ENCODE measurements around the gene FKBP15. TPM values are rescaled to one million over a fixed set of nuclear protein-coding genes. Genes with fewer than 3 reads are reported as not detected.

The FKBP15 gene
- polyA plus RNA-seq, 1 of the 3 experiments (the other 2 are of a cell fraction): 13.9 TPM

GRCh38 chr9:113254991-113255390 lies 33.9 kb upstream of the FKBP15 start:
- peaks cover 0 to 15% of the 10 kb centered on the region in 2 experiments; a peak in 1 of 4 replicates for H3K4me1 ChIP-seq (ENCODE audit: control insufficient read depth in 1 of 2, insufficient read depth in 2 of 2, low read depth in 1 of 2, low read length in 1 of 2)
- no peak overlapping the region for H3K4me2 ChIP-seq
- no peaks in the 10 kb centered on the region for H4K20me1 ChIP-seq (ENCODE audit: insufficient read depth)
- peaks cover 19 to 22% of the 10 kb centered on the region in 2 experiments for H3K36me3 ChIP-seq (replicated peaks in 1 of 2; ENCODE audit: control insufficient read depth in 1 of 2, insufficient read depth in 2 of 2, low read length in 1 of 2)
- no peaks in the 10 kb centered on the region for H3K9me3 ChIP-seq
- no peak overlapping the region for H3K4me3 ChIP-seq (ENCODE audit: low read depth in 2 of 2, low read length in 1 of 2)
- H3K9me2 ChIP-seq: no peaks in the 10 kb centered on the region
- ChIA-PET POLR2A (interaction anchor here (2.5 kb wide), 1 partner anchor 33 kb away, joined by 15 read pairs; the partner anchor contains the start of genes FKBP15 and SLC31A1), CTCF (interaction anchor here (1.4 to 2.9 kb wide), 3 partner anchors 19 to 142 kb away, joined by 3 to 16 read pairs (median 7); partner anchors contain the start of genes CDC26 and PRPF4)
- peak overlapping the region in 1 of 2 experiments; percentile 91; a peak in 2 of 4 replicates for H3K27ac ChIP-seq (ENCODE audit: low read depth in 2 of 2, low read length in 1 of 2)
- peak; percentile 55 for DNase-seq
- H3K27me3 ChIP-seq (ENCODE audit: insufficient read depth): no peaks in the 10 kb centered on the region
- 35% methylated on average over 1 of the region's 1 CpG for WGBS (ENCODE audit: low lambda C conversion rate)
- no peak overlapping the region for H3K9ac ChIP-seq
- H2AFZ ChIP-seq (ENCODE audit: low read depth): no peak overlapping the region
- TF ChIP-seq EP300 (IDR thresholded peaks at IDR 0.05; ENCODE audit: borderline replicate concordance in 1 of 2, low read depth in 1 of 2, low read length in 1 of 2) (peak in 1 of 2 experiments; percentile 95; a peak in 2 of 4 replicates), TCF12 (IDR thresholded peaks at IDR 0.05) (peak; percentile 41), TEAD4 (IDR thresholded peaks at IDR 0.05; ENCODE audit: borderline replicate concordance, insufficient read depth) (peak; percentile 63; the same call in 1 of the 2 replicates), EZH2phosphoT487 (IDR thresholded peaks at IDR 0.05; ENCODE audit: borderline replicate concordance, low read depth) (no peak), FOXJ3 (CRISPR knock-in tag; IDR thresholded peaks at IDR 0.05) (peak; percentile 67), GATA2 (CRISPR knock-in tag; IDR thresholded peaks at IDR 0.05) (peak; percentile 91), USF2 (IDR thresholded peaks at IDR 0.05; ENCODE audit: borderline replicate concordance, low read depth, low read length) (no peak), RCOR1 (IDR thresholded peaks at IDR 0.05; ENCODE audit: low read length) (peak; percentile 91; the same call in 1 of the 2 replicates)
- H3K79me2 ChIP-seq (ENCODE audit: insufficient read depth): no peaks in the 10 kb centered on the region
- H3F3A ChIP-seq (replicated peaks; ENCODE audit: insufficient read depth): no peaks in the 10 kb centered on the region

GRCh38 chr9:113250807-113251206 lies 29.7 kb upstream of the FKBP15 start:
- Histone ChIP-seq H3K9me3 (no peaks in the 10 kb centered on the region), H4K20me1 (ENCODE audit: insufficient read depth) (no peaks in the 10 kb centered on the region), H3K9ac (no peak overlapping the region), H3K27ac (ENCODE audit: low read depth in 2 of 2, low read length in 1 of 2) (no peak overlapping the region), H3K9me2 (no peaks in the 10 kb centered on the region), H3F3A (replicated peaks; ENCODE audit: insufficient read depth) (no peaks in the 10 kb centered on the region), H3K4me1 (ENCODE audit: control insufficient read depth in 1 of 2, insufficient read depth in 2 of 2, low read depth in 1 of 2, low read length in 1 of 2) (peaks cover 0 to 12% of the 10 kb centered on the region in 2 experiments; a peak in 1 of 4 replicates), H3K79me2 (ENCODE audit: insufficient read depth) (no peaks in the 10 kb centered on the region), H3K36me3 (replicated peaks in 1 of 2; ENCODE audit: control insufficient read depth in 1 of 2, insufficient read depth in 2 of 2, low read length in 1 of 2) (peaks cover 0 to 8% of the 10 kb centered on the region in 2 experiments), H3K27me3 (ENCODE audit: insufficient read depth) (no peaks in the 10 kb centered on the region), H2AFZ (ENCODE audit: low read depth) (no peak overlapping the region), H3K4me3 (ENCODE audit: low read depth in 2 of 2, low read length in 1 of 2) (no peak overlapping the region), H3K4me2 (no peak overlapping the region)
- ChIA-PET CTCF (interaction anchor here (0.6 kb wide), 1 partner anchor 341 kb away, joined by 3 read pairs; no protein-coding TSS in a partner anchor), POLR2A (no interaction called here)
- WGBS (ENCODE audit: low lambda C conversion rate): 96% methylated on average over 2 of the region's 2 CpGs
- DNase-seq: no peak
- TF ChIP-seq ZBTB33 (IDR thresholded peaks at IDR 0.05; ENCODE audit: borderline replicate concordance, low read depth): no peak
- TF ChIP-seq EZH2phosphoT487 (IDR thresholded peaks at IDR 0.05; ENCODE audit: borderline replicate concordance, low read depth): no peak
- TF ChIP-seq JUND (IDR thresholded peaks at IDR 0.05): no peak
- no peak for TF ChIP-seq MEF2A (IDR thresholded peaks at IDR 0.05; ENCODE audit: borderline replicate concordance, low read depth)
- TF ChIP-seq NRF1 (IDR thresholded peaks at IDR 0.05; ENCODE audit: low read depth, low read length): no peak
- TF ChIP-seq RXRA (IDR thresholded peaks at IDR 0.05; ENCODE audit: borderline replicate concordance, low read depth): no peak
- no peak for TF ChIP-seq EP300 (IDR thresholded peaks at IDR 0.05; ENCODE audit: borderline replicate concordance in 1 of 2, low read depth in 1 of 2, low read length in 1 of 2)
- no peak for TF ChIP-seq RFX5 (IDR thresholded peaks at IDR 0.05; ENCODE audit: low read length)
- no peak for TF ChIP-seq RCOR1 (IDR thresholded peaks at IDR 0.05; ENCODE audit: low read length)
- no peak for TF ChIP-seq PBX3 (IDR thresholded peaks at IDR 0.05)
- TF ChIP-seq TEAD4 (IDR thresholded peaks at IDR 0.05; ENCODE audit: borderline replicate concordance, insufficient read depth): no peak
- no peak for TF ChIP-seq YY1 (IDR thresholded peaks at IDR 0.05; ENCODE audit: low read depth)
- no peak for TF ChIP-seq TCF12 (IDR thresholded peaks at IDR 0.05)
- TF ChIP-seq MXI1 (IDR thresholded peaks at IDR 0.05; ENCODE audit: low read depth, low read length): no peak
- TF ChIP-seq FOXM1 (IDR thresholded peaks at IDR 0.05; ENCODE audit: low read depth): no peak
- TF ChIP-seq REST (IDR thresholded peaks at IDR 0.05; ENCODE audit: low read depth, low read length): no peak

All from SK-N-SH (cell line).